Measurements from ENCODE around the gene PCDHGA6. TPM values are rescaled to one million over a fixed set of nuclear protein-coding genes. Genes with fewer than 3 reads are reported as not detected.
"Not testable (repeated sequence)": the region's sequence is repeated elsewhere in the genome, so short reads cannot be mapped to it uniquely, and the experiment has no call there.

PCDHGA6 gene
- 6.6 TPM for total RNA-seq

DNA sequence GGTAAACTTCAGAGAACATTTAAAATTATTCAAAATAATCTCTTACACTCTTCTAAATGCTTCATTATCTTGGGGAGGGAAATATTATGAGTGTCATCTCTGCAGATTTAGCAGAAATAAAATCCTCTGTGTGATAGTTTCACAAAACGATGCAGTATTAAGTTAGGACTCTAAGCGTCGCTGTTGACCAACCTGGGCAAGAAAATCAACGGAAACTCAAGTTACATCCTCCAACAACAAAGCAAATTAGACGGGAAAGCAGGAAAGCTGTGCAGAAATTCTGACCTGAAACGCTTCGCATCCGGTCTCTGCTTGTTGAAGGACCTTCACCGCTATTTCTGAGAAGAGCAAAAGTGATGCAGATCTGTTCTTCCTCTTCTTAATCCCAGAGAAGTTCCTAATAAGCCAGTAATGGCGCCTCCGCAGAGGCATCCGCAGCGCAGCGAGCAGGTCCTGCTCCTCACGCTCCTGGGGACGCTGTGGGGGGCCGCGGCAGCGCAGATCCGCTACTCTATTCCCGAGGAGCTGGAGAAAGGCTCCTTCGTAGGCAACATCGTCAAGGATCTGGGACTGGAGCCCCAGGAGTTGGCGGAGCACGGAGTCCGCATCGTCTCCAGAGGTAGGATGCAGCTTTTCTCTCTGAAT, at the start of gene PCDHGA6:
Gene PCDHGA6 (plus strand): TSS at position 219 of the 645 bp plus-strand sequence. CDS start 193 bp downstream, at position 412.
- DNase-seq (ENCODE audit: low spot score) = no peak

DNA sequence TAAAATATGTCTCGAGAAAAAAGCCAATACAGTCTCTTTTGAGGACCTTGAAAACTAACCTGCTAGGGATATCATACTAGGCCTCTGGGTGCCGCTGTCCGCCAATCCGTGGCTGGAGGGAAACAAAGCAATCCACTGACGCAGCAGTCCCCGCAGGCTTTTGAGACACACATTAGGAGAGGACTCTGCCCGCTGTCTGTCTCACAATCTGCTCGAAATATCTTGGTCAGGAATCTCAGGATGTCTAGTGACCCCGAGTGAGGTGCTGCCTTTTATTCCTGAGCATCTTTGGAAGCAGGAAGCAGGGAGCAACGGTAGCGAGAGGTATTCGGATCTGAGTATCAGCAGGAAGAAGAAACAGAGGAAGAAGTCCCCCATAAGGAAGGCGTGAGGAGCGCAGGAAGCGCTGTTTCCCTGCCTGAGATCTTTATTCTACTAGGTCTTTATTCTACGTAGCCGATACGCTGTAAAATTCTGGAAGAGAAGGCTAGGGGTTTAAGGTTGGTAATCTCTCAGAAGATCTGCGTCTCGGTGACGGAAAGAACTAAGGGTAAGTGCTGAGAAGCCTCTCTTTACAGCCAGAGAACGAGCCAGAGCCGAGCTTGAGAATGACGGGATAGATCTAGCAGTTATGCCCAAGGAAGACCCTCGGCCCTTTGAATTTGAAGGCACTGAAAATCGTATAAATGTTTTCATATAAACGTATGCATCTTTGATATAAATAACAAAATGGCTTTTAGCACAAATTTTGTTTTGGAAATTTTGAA, 47.4 kb upstream of the PCDHGA6 start:
- peak; percentile 44 for DNase-seq (ENCODE audit: low spot score)

DNA sequence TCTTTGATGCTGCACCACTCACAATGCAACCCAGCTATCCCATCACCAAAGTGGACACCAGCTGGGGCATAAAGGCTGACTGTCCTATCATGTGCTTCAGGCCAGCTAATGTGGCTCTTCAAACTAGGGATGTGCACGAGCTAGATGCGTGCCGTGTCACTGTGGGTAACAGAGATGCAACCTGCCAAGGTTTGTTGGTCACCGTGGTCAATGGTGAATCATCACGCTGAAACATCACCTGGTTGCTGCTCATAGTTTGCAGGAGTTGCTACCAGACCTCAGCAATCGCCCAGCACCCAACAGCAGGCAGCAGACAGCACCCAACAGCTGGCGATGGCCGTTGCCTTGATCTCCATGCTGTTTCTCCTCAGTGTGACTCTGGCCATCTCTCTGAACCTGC, 45.5 kb upstream of the PCDHGA6 start:
- DNase-seq (ENCODE audit: low spot score) = no peak

DNA sequence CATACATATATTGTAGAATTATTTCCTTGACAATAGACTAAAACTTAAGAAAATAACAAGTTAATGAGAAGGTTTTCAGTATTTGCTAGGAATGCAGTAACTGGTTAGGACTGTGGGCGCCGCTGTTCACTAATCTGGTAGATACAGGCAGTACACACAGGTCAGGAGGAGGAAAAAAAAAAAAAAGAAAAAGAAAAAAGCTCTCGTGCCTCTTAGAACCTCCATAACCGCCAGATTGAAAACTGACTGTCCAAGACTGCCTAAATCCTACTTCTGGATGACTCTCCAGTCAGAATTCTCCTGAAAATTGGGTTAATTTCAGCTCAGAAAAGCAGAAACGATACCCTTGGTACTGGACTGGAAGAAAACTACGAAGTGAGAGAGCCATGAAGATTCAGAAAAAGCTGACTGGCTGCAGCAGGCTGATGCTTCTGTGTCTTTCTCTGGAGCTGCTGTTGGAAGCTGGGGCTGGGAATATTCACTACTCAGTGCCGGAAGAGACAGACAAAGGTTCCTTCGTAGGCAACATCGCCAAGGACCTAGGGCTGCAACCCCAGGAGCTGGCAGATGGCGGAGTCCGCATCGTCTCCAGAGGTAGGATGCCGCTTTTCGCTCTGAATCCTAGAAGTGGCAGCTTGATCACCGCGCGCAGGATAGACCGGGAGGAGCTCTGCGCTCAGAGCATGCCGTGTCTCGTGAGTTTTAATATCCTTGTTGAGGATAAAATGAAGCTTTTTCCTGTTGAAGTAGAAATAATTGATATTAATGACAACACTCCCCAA, 43.2 kb upstream of the PCDHGA6 start, which contains the start of gene PCDHGA1:
Gene PCDHGA1 (plus strand): TSS at position 216 of the 782 bp plus-strand sequence.
- no peak for DNase-seq (ENCODE audit: low spot score)

DNA sequence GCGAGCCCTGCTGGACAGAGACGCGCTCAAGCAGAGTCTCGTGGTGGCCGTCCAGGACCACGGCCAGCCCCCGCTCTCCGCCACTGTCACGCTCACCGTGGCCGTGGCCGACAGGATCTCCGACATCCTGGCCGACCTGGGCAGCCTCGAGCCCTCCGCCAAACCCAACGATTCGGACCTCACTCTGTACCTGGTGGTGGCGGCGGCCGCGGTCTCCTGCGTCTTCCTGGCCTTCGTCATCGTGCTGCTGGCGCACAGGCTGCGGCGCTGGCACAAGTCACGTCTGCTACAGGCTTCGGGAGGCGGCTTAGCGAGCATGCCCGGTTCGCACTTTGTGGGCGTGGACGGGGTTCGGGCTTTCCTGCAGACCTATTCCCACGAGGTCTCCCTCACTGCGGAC, 41.1 kb upstream of the PCDHGA6 start:
- not testable (repeated sequence) for DNase-seq (ENCODE audit: low spot score)

DNA sequence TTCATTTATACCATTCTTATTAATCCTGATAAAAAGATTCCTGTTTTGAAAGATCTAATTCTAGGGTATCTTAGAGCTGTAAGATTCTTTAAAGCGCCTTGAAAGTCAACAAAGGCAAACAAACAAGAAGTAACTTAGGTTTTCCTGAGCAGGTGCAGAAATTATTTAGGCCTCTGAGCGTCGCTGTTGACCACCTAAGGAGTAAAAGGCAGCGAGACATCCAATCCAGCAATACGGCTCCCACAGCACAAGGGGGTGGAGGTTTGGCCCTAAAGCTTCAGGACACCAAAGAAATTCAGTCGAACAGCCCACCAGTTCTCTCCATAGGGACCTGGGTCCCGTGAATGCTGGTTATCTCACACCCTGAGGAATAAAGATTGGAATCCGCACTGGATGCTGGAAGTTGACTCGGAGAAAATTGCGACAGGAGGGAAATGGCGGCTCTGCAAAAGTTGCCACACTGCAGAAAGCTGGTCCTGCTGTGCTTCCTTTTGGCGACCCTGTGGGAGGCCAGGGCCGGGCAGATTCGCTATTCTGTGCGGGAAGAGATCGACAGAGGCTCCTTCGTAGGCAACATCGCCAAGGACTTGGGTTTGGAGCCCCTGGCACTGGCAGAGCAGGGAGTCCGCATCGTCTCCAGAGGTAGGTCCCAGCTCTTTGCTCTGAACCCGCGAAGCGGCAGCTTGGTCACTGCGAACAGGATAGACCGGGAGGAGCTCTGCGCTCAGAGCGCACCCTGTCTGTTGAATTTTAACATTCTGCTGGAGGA, 35.0 kb upstream of the PCDHGA6 start, which contains the start of gene PCDHGA2:
Gene PCDHGA2 (plus strand): TSS at position 223 of the 769 bp plus-strand sequence.
- DNase-seq (ENCODE audit: low spot score) = no peak

DNA sequence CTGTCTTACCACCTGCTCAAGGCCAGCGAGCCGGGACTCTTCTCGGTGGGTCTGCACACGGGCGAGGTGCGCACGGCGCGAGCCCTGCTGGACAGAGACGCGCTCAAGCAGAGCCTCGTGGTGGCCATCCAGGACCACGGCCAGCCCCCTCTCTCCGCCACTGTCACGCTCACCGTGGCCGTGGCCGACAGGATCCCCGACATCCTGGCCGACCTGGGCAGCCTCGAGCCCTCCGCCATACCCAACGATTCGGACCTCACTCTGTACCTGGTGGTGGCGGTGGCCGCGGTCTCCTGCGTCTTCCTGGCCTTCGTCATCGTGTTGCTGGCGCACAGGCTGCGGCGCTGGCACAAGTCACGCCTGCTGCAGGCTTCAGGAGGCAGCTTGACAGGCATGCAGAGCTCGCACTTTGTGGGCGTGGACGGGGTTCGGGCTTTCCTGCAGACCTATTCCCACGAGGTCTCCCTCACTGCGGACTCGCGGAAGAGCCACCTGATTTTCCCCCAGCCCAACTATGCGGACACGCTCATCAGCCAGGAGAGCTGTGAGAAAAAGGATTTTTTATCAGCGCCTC, 32.8 kb upstream of the PCDHGA6 start:
- DNase-seq (ENCODE audit: low spot score) = not testable (repeated sequence)

DNA sequence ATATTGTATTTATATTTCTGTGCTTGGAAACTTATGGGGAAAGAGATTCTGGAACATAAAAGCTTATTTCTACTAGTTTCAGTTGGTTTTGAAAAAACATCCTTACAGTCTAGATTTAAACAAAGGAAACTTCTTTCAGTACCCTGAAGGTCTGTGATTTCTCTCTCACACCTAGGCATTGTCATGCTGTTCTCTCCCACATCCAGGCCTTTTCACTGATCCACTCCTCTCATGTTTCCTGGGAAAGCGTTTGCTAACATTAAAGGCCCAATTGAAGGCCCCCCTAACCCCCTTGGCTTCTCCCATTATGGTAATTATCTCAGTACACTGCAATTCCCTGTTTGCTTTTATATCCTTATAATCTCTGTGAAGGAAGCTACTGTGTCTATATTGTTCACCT, 30.9 kb upstream of the PCDHGA6 start:
- no peak for DNase-seq (ENCODE audit: low spot score)

DNA sequence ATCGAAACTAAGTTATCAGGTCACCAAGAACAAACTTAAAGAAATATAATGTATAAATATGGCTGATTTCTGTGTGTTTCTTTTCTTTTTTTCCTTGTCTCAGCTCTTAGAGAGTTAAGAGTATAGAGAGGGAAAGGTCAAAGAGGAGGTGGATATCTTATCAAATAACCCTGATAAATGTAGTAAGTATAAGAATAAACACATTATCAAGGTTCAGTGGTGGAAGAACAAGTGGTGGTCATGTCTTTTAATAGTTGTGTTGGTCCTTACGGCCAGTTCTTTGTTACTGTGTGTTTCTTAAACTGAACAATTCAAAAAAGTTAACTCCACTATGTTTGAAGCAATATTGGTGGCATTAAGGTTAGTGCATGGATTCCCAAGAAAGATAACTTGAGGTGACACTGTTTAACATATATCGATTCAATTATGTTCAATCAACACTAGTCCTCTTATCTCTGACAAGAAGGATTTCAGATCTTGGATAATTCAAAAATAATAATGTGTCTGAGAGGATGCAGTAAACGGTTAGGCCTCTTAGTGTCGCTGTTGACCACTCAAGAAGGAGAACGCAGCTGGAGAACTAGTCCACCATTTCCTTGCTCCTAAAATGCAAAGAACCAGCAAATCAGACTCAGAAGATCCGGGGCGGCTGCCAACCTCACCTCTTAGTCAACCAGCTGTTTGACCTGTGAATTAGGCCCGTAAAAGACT, 30.3 kb upstream of the PCDHGA6 start, which contains the start of gene PCDHGA3:
Gene PCDHGA3 (plus strand): TSS at position 588 of the 711 bp plus-strand sequence. CDS start 205 bp downstream, outside the sequence.
- DNase-seq (ENCODE audit: low spot score) = no peak

DNA sequence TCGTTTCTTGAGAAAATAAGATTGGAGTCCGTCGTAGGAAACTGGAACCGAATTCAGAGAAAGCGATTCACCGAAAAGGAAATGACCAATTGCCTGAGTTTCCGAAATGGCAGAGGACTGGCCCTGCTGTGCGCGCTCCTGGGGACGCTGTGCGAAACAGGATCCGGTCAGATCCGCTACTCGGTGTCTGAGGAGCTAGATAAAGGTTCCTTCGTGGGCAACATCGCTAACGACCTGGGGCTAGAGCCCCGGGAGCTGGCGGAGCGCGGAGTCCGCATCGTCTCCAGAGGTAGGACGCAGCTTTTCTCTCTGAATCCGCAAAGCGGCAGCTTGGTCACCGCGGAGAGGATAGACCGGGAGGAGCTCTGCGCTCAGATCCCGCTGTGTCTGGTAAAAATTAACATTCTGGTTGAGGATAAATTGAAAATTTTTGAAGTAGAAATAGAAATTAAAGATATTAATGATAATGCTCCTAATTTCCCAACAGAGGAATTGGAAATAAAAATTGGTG, 29.7 kb upstream of the PCDHGA6 start:
- DNase-seq (ENCODE audit: low spot score) = no peak

DNA sequence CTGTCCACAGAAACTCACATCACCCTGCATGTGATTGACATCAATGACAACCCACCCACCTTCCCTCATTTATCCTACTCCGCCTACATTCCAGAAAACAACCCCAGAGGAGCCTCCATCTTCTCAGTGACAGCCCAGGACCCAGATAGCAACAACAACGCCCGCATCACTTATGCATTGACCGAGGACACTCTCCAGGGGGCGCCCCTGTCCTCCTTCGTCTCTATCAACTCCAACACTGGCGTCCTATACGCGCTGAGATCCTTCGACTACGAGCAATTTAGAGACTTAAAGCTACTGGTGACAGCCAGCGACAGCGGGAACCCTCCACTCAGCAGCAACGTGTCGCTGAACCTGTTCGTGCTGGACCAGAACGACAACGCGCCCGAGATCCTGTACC, 28.4 kb upstream of the PCDHGA6 start:
- DNase-seq (ENCODE audit: low spot score) = no peak

DNA sequence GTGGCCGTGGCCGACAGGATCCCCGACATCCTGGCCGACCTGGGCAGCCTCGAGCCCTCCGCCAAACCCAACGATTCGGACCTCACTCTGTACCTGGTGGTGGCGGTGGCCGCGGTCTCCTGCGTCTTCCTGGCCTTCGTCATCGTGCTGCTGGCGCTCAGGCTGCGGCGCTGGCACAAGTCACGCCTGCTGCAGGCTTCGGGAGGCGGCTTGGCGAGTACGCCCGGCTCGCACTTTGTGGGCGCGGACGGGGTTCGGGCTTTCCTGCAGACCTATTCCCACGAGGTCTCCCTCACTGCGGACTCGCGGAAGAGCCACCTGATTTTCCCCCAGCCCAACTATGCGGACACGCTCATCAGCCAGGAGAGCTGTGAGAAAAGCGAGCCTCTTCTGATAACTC, 27.7 kb upstream of the PCDHGA6 start:
- not testable (repeated sequence) for DNase-seq (ENCODE audit: low spot score)

DNA sequence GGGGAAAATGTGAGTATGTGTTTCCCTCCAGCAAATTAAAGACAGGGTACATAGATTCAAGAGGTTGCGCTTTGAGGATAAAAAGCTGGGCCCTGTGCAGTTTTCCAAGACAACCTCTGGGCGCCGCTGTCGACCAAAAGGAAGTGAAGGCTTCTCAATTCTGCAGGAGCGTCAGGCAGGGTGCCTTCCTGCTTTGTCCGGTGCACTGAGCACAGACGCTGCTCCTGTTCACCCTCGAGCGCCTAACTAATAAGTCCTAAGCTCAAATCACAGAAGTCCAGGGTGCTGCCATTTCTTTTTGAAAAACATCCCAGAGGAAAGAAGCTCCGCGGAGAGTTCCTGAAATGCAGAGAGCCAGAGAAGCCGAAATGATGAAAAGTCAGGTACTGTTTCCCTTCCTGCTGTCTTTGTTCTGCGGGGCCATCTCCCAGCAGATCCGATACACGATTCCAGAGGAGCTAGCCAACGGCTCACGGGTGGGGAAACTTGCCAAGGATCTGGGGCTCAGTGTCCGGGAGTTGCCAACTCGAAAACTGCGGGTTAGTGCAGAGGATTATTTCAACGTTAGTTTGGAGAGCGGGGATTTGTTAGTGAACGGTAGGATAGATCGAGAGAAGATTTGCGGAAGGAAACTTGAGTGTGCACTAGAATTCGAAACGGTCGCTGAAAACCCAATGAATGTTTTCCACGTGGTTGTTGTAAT, 23.6 kb upstream of the PCDHGA6 start, which contains the start of gene PCDHGB1:
Gene PCDHGB1 (plus strand): TSS at position 183 of the 703 bp plus-strand sequence. CDS start 162 bp downstream, at position 345.
- DNase-seq (ENCODE audit: low spot score) = no peak

DNA sequence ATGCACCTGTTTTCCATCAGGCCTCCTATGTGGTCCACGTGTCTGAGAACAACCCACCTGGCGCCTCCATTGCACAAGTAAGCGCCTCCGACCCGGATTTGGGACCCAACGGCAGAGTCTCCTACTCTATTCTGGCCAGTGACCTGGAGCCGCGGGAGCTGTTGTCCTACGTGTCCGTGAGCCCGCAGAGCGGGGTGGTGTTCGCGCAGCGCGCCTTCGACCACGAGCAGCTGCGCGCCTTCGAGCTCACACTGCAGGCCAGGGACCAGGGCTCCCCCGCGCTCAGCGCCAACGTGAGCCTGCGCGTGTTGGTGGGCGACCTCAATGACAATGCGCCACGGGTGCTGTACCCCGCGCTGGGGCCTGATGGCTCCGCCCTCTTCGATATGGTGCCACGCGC, 22.1 kb upstream of the PCDHGA6 start:
- DNase-seq (ENCODE audit: low spot score) = no peak

DNA sequence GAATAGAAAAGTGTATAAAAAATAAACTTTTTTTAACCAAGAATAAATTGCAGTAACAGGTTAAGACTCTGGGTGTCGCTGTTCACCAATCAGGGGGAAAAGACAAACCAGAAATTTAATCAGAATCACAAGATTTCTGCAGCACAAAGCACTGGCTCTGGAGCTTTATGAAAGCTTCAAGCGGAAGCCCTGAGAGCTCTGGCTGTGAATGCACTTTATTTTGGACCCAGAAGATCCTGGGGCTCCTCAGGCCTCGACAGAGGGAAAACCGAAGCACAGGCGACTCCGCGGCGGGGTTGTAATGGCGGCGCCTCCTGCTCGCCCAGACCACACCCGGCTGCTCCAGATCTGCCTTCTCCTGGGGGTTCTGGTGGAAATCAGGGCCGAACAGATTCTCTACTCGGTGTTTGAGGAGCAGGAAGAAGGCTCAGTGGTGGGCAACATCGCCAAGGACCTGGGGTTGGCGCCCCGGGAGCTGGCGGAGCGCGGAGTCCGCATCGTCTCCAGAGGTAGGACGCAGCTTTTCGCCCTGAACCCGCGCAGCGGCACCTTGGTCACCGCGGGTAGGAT, 18.7 kb upstream of the PCDHGA6 start, which contains the start of gene PCDHGA4:
Gene PCDHGA4 (plus strand): TSS at position 122 of the 570 bp plus-strand sequence. CDS start 87 bp downstream, at position 209.
- no peak for DNase-seq (ENCODE audit: low spot score)

DNA sequence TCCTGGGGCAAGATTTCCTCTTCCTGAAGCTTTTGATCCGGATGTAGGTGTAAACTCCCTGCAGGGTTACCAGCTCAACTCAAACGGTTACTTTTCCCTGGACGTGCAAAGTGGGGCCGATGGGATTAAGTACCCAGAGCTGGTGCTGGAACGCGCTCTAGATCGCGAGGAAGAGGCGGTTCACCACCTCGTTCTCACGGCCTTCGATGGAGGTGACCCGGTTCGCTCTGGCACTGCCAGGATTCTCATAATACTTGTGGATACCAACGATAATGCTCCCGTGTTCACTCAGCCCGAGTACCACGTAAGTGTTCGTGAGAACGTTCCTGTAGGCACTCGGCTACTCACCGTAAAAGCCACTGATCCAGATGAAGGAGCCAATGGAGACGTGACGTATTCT, 18.1 kb upstream of the PCDHGA6 start:
- no peak for DNase-seq (ENCODE audit: low spot score)

DNA sequence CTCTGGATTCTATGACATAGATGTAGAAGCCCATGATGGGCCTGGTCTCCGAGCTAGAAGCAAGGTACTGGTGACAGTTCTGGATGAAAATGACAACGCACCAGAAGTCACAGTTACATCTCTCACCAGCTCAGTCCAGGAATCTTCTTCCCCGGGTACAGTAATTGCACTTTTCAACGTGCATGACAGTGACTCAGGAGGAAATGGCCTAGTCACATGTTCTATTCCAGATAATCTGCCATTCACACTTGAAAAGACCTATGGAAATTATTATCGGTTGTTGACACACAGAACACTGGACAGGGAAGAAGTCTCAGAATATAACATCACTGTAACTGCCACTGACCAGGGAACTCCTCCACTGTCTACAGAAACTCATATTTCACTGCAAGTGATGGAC, 17.6 kb upstream of the PCDHGA6 start:
- no peak for DNase-seq (ENCODE audit: low spot score)

DNA sequence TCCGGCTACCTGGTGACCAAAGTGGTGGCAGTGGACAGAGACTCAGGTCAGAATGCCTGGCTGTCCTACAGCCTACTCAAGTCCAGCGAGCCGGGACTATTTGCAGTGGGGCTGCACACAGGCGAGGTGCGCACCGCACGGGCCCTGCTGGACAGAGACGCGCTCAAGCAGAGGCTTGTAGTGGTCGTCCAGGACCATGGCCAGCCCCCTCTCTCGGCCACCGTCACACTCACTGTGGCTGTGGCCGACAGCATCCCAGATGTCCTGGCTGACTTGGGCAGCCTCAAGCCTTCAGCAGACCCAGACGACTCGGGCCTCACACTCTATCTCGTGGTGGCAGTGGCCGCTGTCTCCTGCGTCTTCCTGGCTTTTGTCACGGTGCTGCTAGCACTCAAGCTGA, 16.7 kb upstream of the PCDHGA6 start:
- no peak for DNase-seq (ENCODE audit: low spot score)
